Effector memory CD8-positive, alpha-beta T cell (primary cell): Measurements from ENCODE around the gene CDK15.

Experiments
- ATAC-seq: fragments of 150-1000 bp; cut with Tn5 transposase; replicated peaks from 2 replicates; pipeline ENCODE4 v1.10.0; 2021; ENCODE audit warnings: mild to moderate bottlenecking, moderate library complexity
- DNase-seq, 3 experiments: peaks; one replicate each; pipeline ENCODE4 v3.0.0; 2021
- H3K27ac Mint-ChIP-seq, 2 donors: one replicate each; pipeline ENCODE4 v1.8.0; 2022; ENCODE audit warnings: mild to moderate bottlenecking in 2 of 2, mixed read lengths in 2 of 2, moderate library complexity in 2 of 2
- H3K27me3 Mint-ChIP-seq, 2 donors: one replicate each; pipeline ENCODE4 v1.8.0; 2022; ENCODE audit warnings: mixed read lengths in 2 of 2
- H3K36me3 Mint-ChIP-seq: one replicate; pipeline ENCODE4 v1.8.0; 2022; ENCODE audit warnings: mild to moderate bottlenecking, moderate library complexity, mixed read lengths; ENCODE audit not compliant: insufficient read depth
- H3K4me1 Mint-ChIP-seq, 2 donors: one replicate each; pipeline ENCODE4 v1.8.0; 2022; ENCODE audit warnings: low read depth in 2 of 2, mixed read lengths in 2 of 2
- H3K4me3 Mint-ChIP-seq, 2 donors: one replicate each; pipeline ENCODE4 v1.8.0; 2022; ENCODE audit warnings: mild to moderate bottlenecking in 2 of 2, mixed read lengths in 2 of 2, moderate library complexity in 2 of 2
- H3K9me3 Mint-ChIP-seq, 2 donors: one replicate each; pipeline ENCODE4 v1.8.0; 2022; ENCODE audit warnings: mixed read lengths in 2 of 2

CDK15 gene

GRCh38 chr2:201852462-201852861, 46.1 kb downstream of the CDK15 start:
- Mint-ChIP-seq H3K4me1 (no peaks in the 10 kb centered on the region), H3K9me3 (no peaks in the 10 kb centered on the region), H3K36me3 (no peaks in the 10 kb centered on the region), H3K4me3 (no peak overlapping the region), H3K27me3 (peaks cover 27 to 43% of the 10 kb centered on the region in 2 donors), H3K27ac (no peak overlapping the region)
- DNase-seq = no peak
- ATAC-seq = no peak

GRCh38 chr2:201852878-201853415, 46.6 kb downstream of the CDK15 start:
- no peaks in the 10 kb centered on the region for H3K4me1 Mint-ChIP-seq
- H3K27ac Mint-ChIP-seq = no peak overlapping the region
- ATAC-seq (no peak), DNase-seq (no peak)
- H3K27me3 Mint-ChIP-seq = peaks cover 32 to 43% of the 10 kb centered on the region in 2 donors
- no peaks in the 10 kb centered on the region for H3K9me3 Mint-ChIP-seq
- no peaks in the 10 kb centered on the region for H3K36me3 Mint-ChIP-seq
- H3K4me3 Mint-ChIP-seq = no peak overlapping the region

- DNase-seq (no peak), ATAC-seq (no peak)
- Mint-ChIP-seq H3K4me1 (peaks cover 0 to 2% of the 10 kb centered on the region in 2 donors), H3K9me3 (no peaks in the 10 kb centered on the region), H3K27ac (no peak overlapping the region), H3K27me3 (peaks cover 34 to 43% of the 10 kb centered on the region in 2 donors), H3K36me3 (no peaks in the 10 kb centered on the region), H3K4me3 (no peak overlapping the region)
Observed at GRCh38 chr2:201854221-201854801, 48.0 kb downstream of the CDK15 start.

- no peak overlapping the region for H3K27ac Mint-ChIP-seq
- no peak for ATAC-seq
Observed at GRCh38 chr2:201854841-201855240, 48.5 kb downstream of the CDK15 start.

GRCh38 chr2:201855356-201855755, 49.0 kb downstream of the CDK15 start:
- Mint-ChIP-seq H3K4me1 (peaks cover 0 to 2% of the 10 kb centered on the region in 2 donors), H3K4me3 (no peak overlapping the region), H3K27me3 (peaks cover 34 to 45% of the 10 kb centered on the region in 2 donors), H3K9me3 (no peaks in the 10 kb centered on the region), H3K27ac (no peak overlapping the region), H3K36me3 (no peaks in the 10 kb centered on the region)
- no peak for DNase-seq
- no peak for ATAC-seq

More at GRCh38 chr2:201854841-201855240, 48.5 kb downstream of the CDK15 start:
- no peaks in the 10 kb centered on the region for H3K36me3 Mint-ChIP-seq
- no peak overlapping the region for H3K4me3 Mint-ChIP-seq
- H3K9me3 Mint-ChIP-seq = no peaks in the 10 kb centered on the region
- peaks cover 0 to 2% of the 10 kb centered on the region in 2 donors for H3K4me1 Mint-ChIP-seq
- H3K27me3 Mint-ChIP-seq = peaks cover 34 to 43% of the 10 kb centered on the region in 2 donors
- no peak for DNase-seq

GRCh38 chr2:201857326-201857725, 51.0 kb downstream of the CDK15 start:
- Mint-ChIP-seq H3K9me3 (no peaks in the 10 kb centered on the region), H3K27me3 (peaks cover 41 to 46% of the 10 kb centered on the region in 2 donors), H3K4me1 (peaks cover 0 to 6% of the 10 kb centered on the region in 2 donors), H3K36me3 (peaks cover 4% of the 10 kb centered on the region), H3K4me3 (no peak overlapping the region), H3K27ac (no peak overlapping the region)
- no peak for DNase-seq
- ATAC-seq = no peak

GRCh38 chr2:201858281-201859184, 52.2 kb downstream of the CDK15 start:
- ATAC-seq = no peak
- H3K4me3 Mint-ChIP-seq = no peak overlapping the region

GRCh38 chr2:201859949-201860348, 53.6 kb downstream of the CDK15 start:
- Mint-ChIP-seq H3K4me1 (peaks cover 0 to 6% of the 10 kb centered on the region in 2 donors), H3K27ac (no peak overlapping the region), H3K36me3 (peaks cover 4% of the 10 kb centered on the region), H3K9me3 (no peaks in the 10 kb centered on the region), H3K27me3 (peaks cover 52 to 61% of the 10 kb centered on the region in 2 donors), H3K4me3 (no peak overlapping the region)
- ATAC-seq (no peak), DNase-seq (no peak)

More at GRCh38 chr2:201858281-201859184, 52.2 kb downstream of the CDK15 start:
- no peak overlapping the region for H3K27ac Mint-ChIP-seq
- H3K27me3 Mint-ChIP-seq = peaks cover 48 to 56% of the 10 kb centered on the region in 2 donors
- no peak for DNase-seq
- H3K36me3 Mint-ChIP-seq = peaks cover 4% of the 10 kb centered on the region
- H3K9me3 Mint-ChIP-seq = no peaks in the 10 kb centered on the region
- H3K4me1 Mint-ChIP-seq = peaks cover 0 to 6% of the 10 kb centered on the region in 2 donors

GRCh38 chr2:201860636-201861066, 54.3 kb downstream of the CDK15 start:
- Mint-ChIP-seq H3K36me3 (peaks cover 4% of the 10 kb centered on the region), H3K27ac (no peak overlapping the region), H3K4me1 (peaks cover 0 to 6% of the 10 kb centered on the region in 2 donors), H3K27me3 (peaks cover 48 to 54% of the 10 kb centered on the region in 2 donors), H3K4me3 (no peak overlapping the region), H3K9me3 (no peaks in the 10 kb centered on the region)
- peak; percentile 17 to 40 (median 26) for DNase-seq
- peak; percentile 69 for ATAC-seq

GRCh38 chr2:201862843-201863242, 56.5 kb downstream of the CDK15 start:
- DNase-seq (no peak), ATAC-seq (no peak)
- Mint-ChIP-seq H3K27ac (no peak overlapping the region), H3K4me1 (peaks cover 0 to 6% of the 10 kb centered on the region in 2 donors), H3K9me3 (no peaks in the 10 kb centered on the region), H3K36me3 (peaks cover 4% of the 10 kb centered on the region), H3K27me3 (peaks cover 42 to 60% of the 10 kb centered on the region in 2 donors), H3K4me3 (no peak overlapping the region)

- Mint-ChIP-seq H3K36me3 (peaks cover under 1% of the 10 kb centered on the region), H3K9me3 (no peaks in the 10 kb centered on the region), H3K4me3 (no peak overlapping the region), H3K27me3 (peaks cover 26 to 42% of the 10 kb centered on the region in 2 donors), H3K4me1 (no peaks in the 10 kb centered on the region), H3K27ac (no peak overlapping the region)
- no peak for ATAC-seq
- no peak for DNase-seq
Observed at GRCh38 chr2:201866643-201867473, 60.5 kb downstream of the CDK15 start.

- H3K4me1 Mint-ChIP-seq = no peaks in the 10 kb centered on the region
- H3K36me3 Mint-ChIP-seq = no peaks in the 10 kb centered on the region
- peaks cover 24 to 52% of the 10 kb centered on the region in 2 donors for H3K27me3 Mint-ChIP-seq
- ATAC-seq (no peak), DNase-seq (no peak)
- H3K9me3 Mint-ChIP-seq = no peaks in the 10 kb centered on the region
- no peak overlapping the region for H3K4me3 Mint-ChIP-seq
- no peak overlapping the region for H3K27ac Mint-ChIP-seq
Observed at GRCh38 chr2:201871471-201871870, 65.1 kb downstream of the CDK15 start.

- H3K9me3 Mint-ChIP-seq = no peaks in the 10 kb centered on the region
- no peak overlapping the region for H3K4me3 Mint-ChIP-seq
- no peak for ATAC-seq
- H3K36me3 Mint-ChIP-seq = no peaks in the 10 kb centered on the region
- H3K27me3 Mint-ChIP-seq = peaks cover 24 to 40% of the 10 kb centered on the region in 2 donors
- H3K4me1 Mint-ChIP-seq = no peaks in the 10 kb centered on the region
- DNase-seq = no peak
- no peak overlapping the region for H3K27ac Mint-ChIP-seq
Observed at GRCh38 chr2:201872591-201872990, 66.3 kb downstream of the CDK15 start.
